Heart left ventricle (tissue), 16 donors: Measurements from ENCODE around the gene FOXJ2. TPM values are rescaled to one million over a fixed set of nuclear protein-coding genes. Genes with fewer than 3 reads are reported as not detected.

ENCODE experiments used
- ATAC-seq, 4 donors: fragments of 200-7000 bp; cut with Tn5 transposase; one replicate each; pipeline ENCODE4 v1.9.1; 2020 to 2022; ENCODE audit warnings: moderate library complexity in 4 of 4, mild to moderate bottlenecking in 3 of 4, moderate number of reproducible peaks in 1 of 4
- DNase-seq, 5 donors: peaks; one replicate each; pipeline ENCODE4 v3.0.0-alpha.2; 2020
- H3K27ac ChIP-seq, 12 donors: fragments of 200-600 bp; sonication (generic) in 4 of 12; one replicate each; pipeline versions ENCODE4 v1.5.0 to v1.8.0; 2016 to 2022; ENCODE audit warnings: mild to moderate bottlenecking in 2 of 12
- H3K27me3 ChIP-seq, 9 donors: fragments of 200-600 bp; sonication (generic) in 2 of 9; one replicate each; pipeline versions ENCODE4 v1.5.1 to v1.8.0; 2016 to 2022; ENCODE audit warnings: mild to moderate bottlenecking in 3 of 9
- H3K36me3 ChIP-seq, 9 donors: fragments of 200-600 bp; sonication (generic) in 2 of 9; one replicate each; pipeline versions ENCODE4 v1.5.0 to v1.8.0; 2018 to 2022; ENCODE audit warnings: mild to moderate bottlenecking in 2 of 9
- H3K4me1 ChIP-seq, 12 donors: fragments of 200-600 bp; sonication (generic) in 4 of 12; one replicate each; pipeline versions ENCODE4 v1.5.0 to v1.8.0; 2016 to 2022; ENCODE audit warnings: mild to moderate bottlenecking in 3 of 12
- H3K4me3 ChIP-seq, 12 donors: fragments of 200-600 bp; sonication (generic) in 4 of 12; one replicate each; pipeline versions ENCODE4 v1.5.0 to v1.8.0; 2017 to 2022; ENCODE audit warnings: mild to moderate bottlenecking in 9 of 12, moderate library complexity in 4 of 12
- H3K9me3 ChIP-seq, 12 donors: fragments of 200-600 bp; sonication (generic) in 4 of 12; one replicate each; pipeline versions ENCODE4 v1.5.0 to v1.8.0; 2016 to 2022; ENCODE audit warnings: mild to moderate bottlenecking in 1 of 12
- CTCF ChIP-seq, 12 donors: fragments of 200-600 bp; sonication (generic) in 4 of 12; IDR thresholded peaks; one replicate each; pipeline versions ENCODE4 v1.5.0 to v1.8.0; 2018 to 2022; ENCODE audit warnings: antibody characterized with exemption in 12 of 12, mild to moderate bottlenecking in 5 of 12
- POLR2A ChIP-seq, 2 donors: fragments of 450-650 bp; IDR thresholded peaks; one replicate each; pipeline ENCODE4 v1.6.1; 2017; ENCODE audit warnings: antibody characterized with exemption in 2 of 2, mild to moderate bottlenecking in 2 of 2, moderate library complexity in 2 of 2
- WGBS, 4 donors: extraction: QIAGEN DNeasy Blood & Tissue Kit in 2 of 4; methylation state at CpG; one replicate each; pipeline versions ENCODE4 v1.1.5 to v1.1.7; 2013 to 2018; 5-methylcytosine and 5-hydroxymethylcytosine counted together
- intact Hi-C, 10 donors: fragments of 100-400 bp; cut with DNase I; formaldehyde crosslinking; loops; one replicate each; pipeline versions ENCODE4 v1.11.1 to v1.14.2; 2022
- polyA plus RNA-seq, 2 donors: library from polyadenylated mRNA; stranded (reverse); fragments of 200-250 nt; gene quantifications; one replicate each; pipeline ENCODE4 v1.2.3, GENCODE V29; 2013
- total RNA-seq, 9 donors: library from RNA; depleted of rRNA in 2 of 9; stranded (reverse); fragments of >200 nt in 2 of 9; fragmentation: NEBNext Ultra II Directional in 3 of 9; extraction: Animal tissue kit (Norgen Biotek cat#: 25700) in 3 of 9; gene quantifications; one replicate each; pipeline versions ENCODE4 v1.1.0 to v1.2.4, GENCODE V29; 2016 to 2023
- donor health status: ischemic (EF 13 %, LVEDD 7.1; RV severe dilation, severe dysfunction).
- donor health status: healthy with polysubstance abuse.
- donor health status: DM: no; HTN: yes; CAD: no.
- donor health status: DM: no; HTN: no; CAD: no.
- donor health status: ischemic (EF 25% LVEDD 6.9; RV normal size, moderate dysfunction).
- donor health status: ischemic (EF 25% LVEDD 5.7; RV mildly dilated, moderate dysfunction).
- donor health status: healthy.
- donor health status: DM: yes; HTN: yes; CAD: no.
- donor health status: ischemic (EF 35%, LVEDD 5.7; RV mildly dilated, moderate dysfunction).
- donor health status: nonischemic (EF 11% LVEDD 7.7; RV severe dilation, severe dysfunction).
- donor health status: DM: yes; HTN: yes; CAD: no.
- donor health status: PGD.
- donor health status: ischemic (EF 29% LVEDD 5.4; RV normal size, mild dysfunction).
- donor health status: nonischemic (EF 23%, LVEDD 6.1; RV moderate dilation, normal function).

Gene FOXJ2
- total and polyA plus RNA-seq, 11 donors = 9.4 to 34.7 (median 23.7) TPM

GRCh38 chr12:8047842-8048241 is 15.3 kb downstream of the FOXJ2 start:
- Histone ChIP-seq H3K4me1 (peaks cover 0 to 24% (median under 1%) of the 10 kb centered on the region in 12 donors), H3K9me3 (no peaks in the 10 kb centered on the region), H3K36me3 (peaks cover 0 to 97% (median 91%) of the 10 kb centered on the region in 9 donors), H3K27me3 (no peaks in the 10 kb centered on the region), H3K27ac (no peak overlapping the region), H3K4me3 (no peak overlapping the region)
- ATAC-seq (no peak), DNase-seq (no peak)
- intact Hi-C loops = loop anchor here in 2 of 10 donors (5.0 kb wide), 1 partner anchor 34 kb away; the partner anchor contains the start of gene NECAP1 (in 2 of the 2)
- 89 to 96% (median 94%) methylated on average over 5 of the region's 5 CpGs for WGBS, 4 donors
- TF ChIP-seq POLR2A (IDR thresholded peaks at IDR 0.05) = no peak

- H3K36me3 ChIP-seq = peaks cover 0 to 97% (median 91%) of the 10 kb centered on the region in 9 donors
- peaks cover 0 to 27% (median under 1%) of the 10 kb centered on the region in 12 donors for H3K4me1 ChIP-seq
- H3K27ac ChIP-seq = no peak overlapping the region
- TF ChIP-seq CTCF (IDR thresholded peaks at IDR 0.05) (no peak), POLR2A (IDR thresholded peaks at IDR 0.05) (no peak)
- ATAC-seq = no peak
- no peak overlapping the region for H3K4me3 ChIP-seq
- intact Hi-C loops = loop anchor here in 2 of 10 donors (5.0 kb wide), 1 partner anchor 33 kb away; the partner anchor contains the start of gene NECAP1 (in 2 of the 2)
- WGBS, 4 donors = 84 to 88% (median 86%) methylated on average over 4 of the region's 4 CpGs
- DNase-seq = no peak
- no peaks in the 10 kb centered on the region for H3K27me3 ChIP-seq
- no peaks in the 10 kb centered on the region for H3K9me3 ChIP-seq
These were observed 16.4 kb downstream of the FOXJ2 start for GRCh38 chr12:8048906-8049305.

- intact Hi-C loops = no loop called here
- WGBS, 4 donors = 84 to 91% (median 89%) methylated on average over 7 of the region's 7 CpGs
- no peak overlapping the region for H3K4me3 ChIP-seq
- DNase-seq (no peak), ATAC-seq (no peak)
- peak overlapping the region in 1 of 12 donors; percentile 67 for H3K27ac ChIP-seq
- no peaks in the 10 kb centered on the region for H3K9me3 ChIP-seq
- TF ChIP-seq CTCF (IDR thresholded peaks at IDR 0.05) (no peak), POLR2A (IDR thresholded peaks at IDR 0.05) (no peak)
- H3K4me1 ChIP-seq = peaks cover 0 to 34% (median under 1%) of the 10 kb centered on the region in 12 donors
- H3K27me3 ChIP-seq = no peaks in the 10 kb centered on the region
- peaks cover 0 to 97% (median 88%) of the 10 kb centered on the region in 9 donors for H3K36me3 ChIP-seq
These were observed 18.2 kb downstream of the FOXJ2 start for GRCh38 chr12:8050600-8051250.

GRCh38 chr12:8052679-8053078 is 20.2 kb downstream of the FOXJ2 start:
- DNase-seq (peak in 2 of 5 donors; percentile 54 to 77), ATAC-seq (peak in 3 of 4 donors; percentile 42 to 72 (median 54))
- no peaks in the 10 kb centered on the region for H3K9me3 ChIP-seq
- intact Hi-C loops = no loop called here
- H3K27me3 ChIP-seq = no peaks in the 10 kb centered on the region
- TF ChIP-seq CTCF (IDR thresholded peaks at IDR 0.05) (no peak), POLR2A (IDR thresholded peaks at IDR 0.05) (no peak)
- H3K36me3 ChIP-seq = peaks cover 0 to 88% (median 76%) of the 10 kb centered on the region in 9 donors
- H3K27ac ChIP-seq = peak overlapping the region in 1 of 12 donors; percentile 54
- H3K4me3 ChIP-seq = no peak overlapping the region
- H3K4me1 ChIP-seq = peaks cover 0 to 32% (median 0%) of the 10 kb centered on the region in 12 donors
- WGBS, 4 donors = 68 to 81% (median 75%) methylated on average over 7 of the region's 7 CpGs
